ENCODE data around the gene EPO. TPM values are rescaled to one million over a fixed set of nuclear protein-coding genes. Genes with fewer than 3 reads are reported as not detected.
A peak's percentile ranks its signal among the peaks of the same experiment; 100 is the strongest.

EPO gene
- total RNA-seq, 1 donor from 2014 or later = 0.58 TPM

DNA sequence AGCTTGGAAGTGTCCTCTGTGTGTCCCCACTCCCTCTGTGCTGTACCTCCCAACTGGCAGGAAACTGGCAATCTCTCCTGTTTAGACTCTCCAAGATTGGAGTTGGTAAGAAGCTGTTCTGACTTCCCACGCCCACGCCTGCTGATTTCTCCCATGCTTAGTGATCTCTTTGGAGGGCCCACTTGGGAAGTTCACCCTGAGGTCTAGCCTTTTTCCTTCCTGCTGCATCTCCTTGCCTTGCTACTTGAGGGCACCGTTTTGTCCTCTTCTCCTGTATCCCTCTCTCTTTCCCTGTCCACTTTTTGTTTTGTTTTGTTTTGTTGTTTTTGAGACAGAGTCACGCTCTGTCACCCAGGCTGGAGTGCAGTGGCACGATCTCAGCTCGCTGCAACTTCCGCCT lies 48.5 kb downstream of the EPO start:
- Mint-ChIP-seq H3K4me3 (no peak overlapping the region), H3K9me3 (no peaks in the 10 kb centered on the region), H3K36me3 (no peaks in the 10 kb centered on the region), H3K27me3 (ENCODE audit: insufficient read depth, low read depth) (peaks cover 11% of the 10 kb centered on the region), H3K4me1 (peaks cover 5% of the 10 kb centered on the region), H3K27ac (peak overlapping the region; percentile 88)
- Histone ChIP-seq H3K9me3 (ENCODE audit: low read depth) (no peaks in the 10 kb centered on the region), H3K4me1 (no peaks in the 10 kb centered on the region), H4K20me1 (ENCODE audit: low read depth) (no peaks in the 10 kb centered on the region), H3F3A (ENCODE audit: low read depth) (no peaks in the 10 kb centered on the region), H3K36me3 (no peaks in the 10 kb centered on the region), H3K9ac (no peak overlapping the region), H3K4me2 (no peak overlapping the region), H3K27me3 (no peaks in the 10 kb centered on the region), H2AFZ (replicated peaks) (no peak overlapping the region), H3K4me3 (no peak overlapping the region), H3K79me2 (ENCODE audit: low read depth) (no peaks in the 10 kb centered on the region), H3K27ac (no peak overlapping the region)
- TF ChIP-seq EZH2phosphoT487 (IDR thresholded peaks at IDR 0.05) (no peak), EZH2 (IDR thresholded peaks at IDR 0.05) (no peak)
- TF ChIP-seq, protein P1, sequence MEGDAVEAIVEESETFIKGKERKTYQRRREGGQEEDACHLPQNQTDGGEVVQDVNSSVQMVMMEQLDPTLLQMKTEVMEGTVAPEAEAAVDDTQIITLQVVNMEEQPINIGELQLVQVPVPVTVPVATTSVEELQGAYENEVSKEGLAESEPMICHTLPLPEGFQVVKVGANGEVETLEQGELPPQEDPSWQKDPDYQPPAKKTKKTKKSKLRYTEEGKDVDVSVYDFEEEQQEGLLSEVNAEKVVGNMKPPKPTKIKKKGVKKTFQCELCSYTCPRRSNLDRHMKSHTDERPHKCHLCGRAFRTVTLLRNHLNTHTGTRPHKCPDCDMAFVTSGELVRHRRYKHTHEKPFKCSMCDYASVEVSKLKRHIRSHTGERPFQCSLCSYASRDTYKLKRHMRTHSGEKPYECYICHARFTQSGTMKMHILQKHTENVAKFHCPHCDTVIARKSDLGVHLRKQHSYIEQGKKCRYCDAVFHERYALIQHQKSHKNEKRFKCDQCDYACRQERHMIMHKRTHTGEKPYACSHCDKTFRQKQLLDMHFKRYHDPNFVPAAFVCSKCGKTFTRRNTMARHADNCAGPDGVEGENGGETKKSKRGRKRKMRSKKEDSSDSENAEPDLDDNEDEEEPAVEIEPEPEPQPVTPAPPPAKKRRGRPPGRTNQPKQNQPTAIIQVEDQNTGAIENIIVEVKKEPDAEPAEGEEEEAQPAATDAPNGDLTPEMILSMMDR (IDR thresholded peaks at IDR 0.05) = no peak
- DNase-seq (ENCODE audit: low spot score) = no peak

Other genes starting within 250 kb of the EPO start
- 11.0 and 17.6 TPM in 2 replicates for gene TSC22D4, start 241.3 kb upstream of the EPO start, total RNA-seq (ENCODE audit: low replicate concordance)
- 1.2 and 6.7 TPM in 2 replicates for gene NYAP1, start 236.5 kb upstream of the EPO start, total RNA-seq (ENCODE audit: low replicate concordance)
- 1.2 and 5.6 TPM in 2 replicates for gene AGFG2, start 181.3 kb upstream of the EPO start, total RNA-seq (ENCODE audit: low replicate concordance)
- 1.5 TPM in 1 of 2 replicates, not detected in the other for gene SAP25, start 146.6 kb upstream of the EPO start, total RNA-seq (ENCODE audit: low replicate concordance)
- gene LRCH4, start 134.3 kb upstream of the EPO start, total RNA-seq (ENCODE audit: low replicate concordance) = 4.5 and 55.9 TPM in 2 replicates
- gene FBXO24, start 134.1 kb upstream of the EPO start, total RNA-seq (ENCODE audit: low replicate concordance) = 1.2 and 2.5 TPM in 2 replicates
- gene PCOLCE, start 118.1 kb upstream of the EPO start, total RNA-seq (ENCODE audit: low replicate concordance) = 6.6 and 8.5 TPM in 2 replicates
- 3.0 and 11.5 TPM in 2 replicates for gene MOSPD3, start 107.9 kb upstream of the EPO start, total RNA-seq (ENCODE audit: low replicate concordance)
- 0.34 and 1.9 TPM in 2 replicates for gene TFR2, start 78.9 kb upstream of the EPO start, total RNA-seq (ENCODE audit: low replicate concordance)
- gene ACTL6B, start 64.0 kb upstream of the EPO start, total RNA-seq (ENCODE audit: low replicate concordance) = not detected in 2 replicates
- gene GNB2, start 46.7 kb upstream of the EPO start, total RNA-seq (ENCODE audit: low replicate concordance) = 54.3 and 110 TPM in 2 replicates
- 24.2 and 64.5 TPM in 2 replicates for gene GIGYF1, start 26.2 kb upstream of the EPO start, total RNA-seq (ENCODE audit: low replicate concordance)
- 19.4 and 55.1 TPM in 2 replicates for gene POP7, start 14.3 kb upstream of the EPO start, total RNA-seq (ENCODE audit: low replicate concordance)
- 0.03 TPM in 1 of 2 replicates, not detected in the other for gene ZAN, start 13.1 kb downstream of the EPO start, total RNA-seq (ENCODE audit: low replicate concordance)
- gene EPHB4, start 107.1 kb downstream of the EPO start, total RNA-seq (ENCODE audit: low replicate concordance) = 66.5 and 106 TPM in 2 replicates
- gene SLC12A9, start 132.2 kb downstream of the EPO start, total RNA-seq (ENCODE audit: low replicate concordance) = 3.5 and 18.6 TPM in 2 replicates
- gene TRIP6, start 146.9 kb downstream of the EPO start, total RNA-seq (ENCODE audit: low replicate concordance) = 14.9 and 49.5 TPM in 2 replicates
- 60.4 and 108 TPM in 2 replicates for gene SRRT, start 154.6 kb downstream of the EPO start, total RNA-seq (ENCODE audit: low replicate concordance)
- 4.0 TPM in 1 of 2 replicates, not detected in the other for gene UFSP1, start 169.2 kb downstream of the EPO start, total RNA-seq (ENCODE audit: low replicate concordance)
- gene ACHE, start 175.4 kb downstream of the EPO start, total RNA-seq (ENCODE audit: low replicate concordance) = 0.90 TPM in 1 of 2 replicates, not detected in the other
- 0.15 and 0.80 TPM in 2 replicates for gene MUC3A, start 229.1 kb downstream of the EPO start, total RNA-seq (ENCODE audit: low replicate concordance)
- gene MUC12, start 249.1 kb downstream of the EPO start, total RNA-seq (ENCODE audit: low replicate concordance) = 4.2 TPM in 1 of 2 replicates, not detected in the other

Measured in neural progenitor cell (in vitro differentiated cells).